Spleen (tissue), 11 donors: ENCODE results near the gene PLEKHG1. TPM values are rescaled to one million over a fixed set of nuclear protein-coding genes. Genes with fewer than 3 reads are reported as not detected.

ENCODE experiments used
- DNase-seq: peaks from one replicate; pipeline ENCODE4 v3.0.0-alpha.2; 2020
- H3K27ac ChIP-seq, 8 donors: fragments of 200-600 bp; sonication (generic) in 7 of 8; 1 replicate in 4 of 8; 2 replicates in 4 of 8; pipeline versions ENCODE4 v1.5.0 to v1.8.0; 2016 to 2021; ENCODE audit warnings: inconsistent platforms in 4 of 8, mild to moderate bottlenecking in 4 of 8, moderate library complexity in 1 of 8
- H3K27me3 ChIP-seq, 7 donors: fragments of 200-600 bp; sonication (generic) in 6 of 7; replicated peaks in 1 of 7; 1 replicate in 4 of 7; 2 replicates in 3 of 7; pipeline versions ENCODE4 v1.5.0 to v1.8.0; 2016 to 2021; ENCODE audit warnings: inconsistent platforms in 3 of 7, mild to moderate bottlenecking in 1 of 7
- H3K36me3 ChIP-seq, 6 donors: fragments of 200-600 bp; sonication (generic) in 5 of 6; 1 replicate in 4 of 6; 2 replicates in 2 of 6; pipeline versions ENCODE4 v1.5.0 to v1.8.0; 2016 to 2021; ENCODE audit warnings: inconsistent platforms in 2 of 6
- H3K4me1 ChIP-seq, 6 donors: fragments of 200-600 bp; sonication (generic) in 5 of 6; 1 replicate in 3 of 6; 2 replicates in 3 of 6; pipeline versions ENCODE4 v1.5.0 to v1.8.0; 2016 to 2021; ENCODE audit warnings: inconsistent platforms in 3 of 6
- H3K4me3 ChIP-seq, 8 donors: fragments of 200-600 bp; sonication (generic) in 7 of 8; 1 replicate in 4 of 8; 2 replicates in 4 of 8; pipeline versions ENCODE4 v1.5.0 to v1.8.0; 2016 to 2021; ENCODE audit warnings: inconsistent platforms in 4 of 8, mild to moderate bottlenecking in 4 of 8, moderate library complexity in 2 of 8
- H3K9me3 ChIP-seq, 8 donors: fragments of 200-600 bp; sonication (generic) in 7 of 8; 1 replicate in 4 of 8; 2 replicates in 4 of 8; pipeline versions ENCODE4 v1.5.0 to v1.8.0; 2016 to 2021; ENCODE audit warnings: inconsistent platforms in 4 of 8
- CTCF ChIP-seq, 11 experiments: fragments of 200-600 bp in 7 of 11; fragments of 450-650 bp in 4 of 11; sonication (generic) in 4 of 11; IDR thresholded peaks in 8 of 11; conservative IDR thresholded peaks in 3 of 11; 1 replicate in 7 of 11; 2 replicates in 4 of 11; pipeline versions ENCODE4 v1.4.0 to v1.8.0; 2016 to 2021; ENCODE audit warnings: antibody characterized with exemption in 11 of 11, inconsistent platforms in 4 of 11, mild to moderate bottlenecking in 1 of 11
- POLR2A ChIP-seq, 3 donors: fragments of 450-650 bp; IDR thresholded peaks; one replicate each; pipeline ENCODE4 v1.5.1; 2017; ENCODE audit warnings: antibody characterized with exemption in 3 of 3, mild to moderate bottlenecking in 1 of 3
- POLR2AphosphoS5 ChIP-seq, 3 donors: sonication (generic); formaldehyde crosslinking; IDR thresholded peaks; one replicate each; pipeline ENCODE4 v1.5.1; 2017; ENCODE audit warnings: antibody characterized with exemption in 3 of 3
- WGBS, 5 donors: extraction: QIAGEN DNeasy Blood & Tissue Kit in 3 of 5; methylation state at CpG; one replicate each; pipeline versions ENCODE4 v1.1.5 to v1.1.7; 2013 to 2018; 5-methylcytosine and 5-hydroxymethylcytosine counted together
- intact Hi-C: fragments of 100-400 bp; cut with DNase I; formaldehyde crosslinking; loops from one replicate; pipeline ENCODE4 v1.15.0; 2023; ENCODE audit warnings: low total_unique reads
- polyA plus RNA-seq, 3 donors: library from polyadenylated mRNA; stranded (reverse); fragments of 200-250 nt; gene quantifications; one replicate each; pipeline ENCODE4 v1.2.1, GENCODE V29; 2013
- total RNA-seq, 7 donors: library from RNA; depleted of rRNA in 3 of 7; stranded (reverse); fragments of >200 nt in 3 of 7; fragmentation: NEBNext Ultra II Directional in 4 of 7; extraction: Animal tissue kit (Norgen Biotek cat#: 25700) in 4 of 7; gene quantifications; one replicate each; pipeline versions ENCODE4 v1.1.0 to v1.2.1, GENCODE V29; 2016 to 2021
- donor health status: healthy with polysubstance abuse.
- donor health status: DM: no; HTN: no; CAD: no; lungs with moderate emphysema.
- donor health status: DM: no; HTN: no; CAD: no.
- donor health status: Bipolar disorder and iron deficiency.
- donor health status: healthy.
- donor health status: DM: no; HTN: no; CAD: no.
- donor health status: DM: yes; HTN: yes; CAD: no.

Gene PLEKHG1
- total and polyA plus RNA-seq, 10 donors, result 14.2 to 361 (median 161) TPM

- WGBS, 5 donors, result 86 to 95% (median 92%) methylated on average over 5 of the region's 5 CpGs
- Histone ChIP-seq H3K27ac (no peak overlapping the region), H3K36me3 (no peaks in the 10 kb centered on the region), H3K27me3 (peaks cover 0 to under 1% (median 0%) of the 10 kb centered on the region in 7 donors), H3K4me3 (no peak overlapping the region), H3K9me3 (no peaks in the 10 kb centered on the region), H3K4me1 (peaks cover 0 to 11% (median 7%) of the 10 kb centered on the region in 6 donors)
- no peak for TF ChIP-seq CTCF (IDR thresholded peaks at IDR 0.05 in 8 of 11, conservative IDR thresholded peaks at IDR 0.05 in 3 of 11)
- no peak for TF ChIP-seq POLR2A (IDR thresholded peaks at IDR 0.05)
- no peak for TF ChIP-seq POLR2AphosphoS5 (IDR thresholded peaks at IDR 0.05)
- intact Hi-C loops, result no loop called here
- DNase-seq, result no peak
These were observed 7.2 kb upstream of the PLEKHG1 start for GRCh38 chr6:150592377-150592995.

- peaks cover 0 to 17% (median 12%) of the 10 kb centered on the region in 6 donors for H3K4me1 ChIP-seq
- WGBS, 5 donors, result 86 to 93% (median 91%) methylated on average over 4 of the region's 4 CpGs
- intact Hi-C loops, result no loop called here
- H3K27me3 ChIP-seq, result peaks cover 0 to 7% (median 0%) of the 10 kb centered on the region in 7 donors
- DNase-seq, result no peak
- no peaks in the 10 kb centered on the region for H3K9me3 ChIP-seq
- H3K4me3 ChIP-seq, result no peak overlapping the region
- no peak overlapping the region for H3K27ac ChIP-seq
- no peaks in the 10 kb centered on the region for H3K36me3 ChIP-seq
- TF ChIP-seq POLR2AphosphoS5 (IDR thresholded peaks at IDR 0.05), result no peak
- no peak for TF ChIP-seq CTCF (IDR thresholded peaks at IDR 0.05 in 8 of 11, conservative IDR thresholded peaks at IDR 0.05 in 3 of 11)
- TF ChIP-seq POLR2A (IDR thresholded peaks at IDR 0.05), result no peak
These were observed 6.6 kb upstream of the PLEKHG1 start for GRCh38 chr6:150593119-150593518.

GRCh38 chr6:150596439-150596838 lies 3.2 kb upstream of the PLEKHG1 start:
- peak overlapping the region in 5 of 8 donors; percentile 34 to 67 (median 57) for H3K27ac ChIP-seq
- DNase-seq, result no peak

More at GRCh38 chr6:150596439-150596838, 3.2 kb upstream of the PLEKHG1 start:
- Histone ChIP-seq H3K4me3 (no peak overlapping the region), H3K4me1 (peaks cover 12 to 49% (median 27%) of the 10 kb centered on the region in 6 donors), H3K27me3 (peaks cover 0 to 39% (median 5%) of the 10 kb centered on the region in 7 donors), H3K36me3 (no peaks in the 10 kb centered on the region), H3K9me3 (no peaks in the 10 kb centered on the region)
- intact Hi-C loops, result no loop called here
- 71 to 82% (median 75%) methylated on average over 7 of the region's 7 CpGs for WGBS, 5 donors
- TF ChIP-seq POLR2AphosphoS5 (IDR thresholded peaks at IDR 0.05) (peak in 1 of 3 donors; percentile 52), CTCF (IDR thresholded peaks at IDR 0.05 in 8 of 11, conservative IDR thresholded peaks at IDR 0.05 in 3 of 11) (no peak)
